A673 (cell line): ENCODE measurements around the gene PDE6A. TPM values are rescaled to one million over a fixed set of nuclear protein-coding genes. Genes with fewer than 3 reads are reported as not detected.

Experiments used
- BruUV-seq: library from RNA; stranded (reverse); fragments of 400-500 nt; replicated peaks from 2 replicates; lab custom pipeline; 2021; lab: Mats Ljungman, UMichigan
- CTCF ChIA-PET: fragments of 300-600 bp; sonication (Branson Sonifier 250); formaldehyde crosslinking; loops from one replicate; lab custom pipeline; 2022; ENCODE audit warnings: antibody characterized with exemption; lab: Charles Lee
- POLR2A ChIA-PET: fragments of 300-600 bp; sonication (Branson Sonifier 250); formaldehyde crosslinking; loops from one replicate; lab custom pipeline; 2022; ENCODE audit warnings: antibody characterized with exemption; ENCODE audit not compliant: low non-redundant PET; lab: Charles Lee
- DNase-seq: peaks from one replicate; pipeline ENCODE4 v3.0.0-alpha.2; 2015; ENCODE audit warnings: low spot score
- H3K27ac ChIP-seq: fragments of 200-600 bp; sonication (generic); 2 replicates; pipeline ENCODE4 v1.5.1; 2016; ENCODE audit warnings: mixed run types, low read depth, mild to moderate bottlenecking, mixed read lengths, antibody characterized with exemption, low read length; ENCODE audit not compliant: poor library complexity, severe bottlenecking
- H3K27me3 ChIP-seq: fragments of 200-600 bp; sonication (generic); replicated peaks from 2 replicates; pipeline ENCODE4 v1.6.1; 2017; ENCODE audit warnings: mixed run types, low read depth, mild to moderate bottlenecking, mixed read lengths, antibody characterized with exemption, low read length; ENCODE audit not compliant: insufficient read depth, poor library complexity
- H3K36me3 ChIP-seq: fragments of 200-600 bp; sonication (generic); 2 replicates; pipeline ENCODE4 v1.6.1; 2016; ENCODE audit warnings: mixed run types, mild to moderate bottlenecking, mixed read lengths, antibody characterized with exemption, low read length; ENCODE audit not compliant: insufficient read depth, poor library complexity, severe bottlenecking
- H3K4me1 ChIP-seq: fragments of 200-600 bp; sonication (generic); 2 replicates; pipeline ENCODE4 v1.6.1; 2017; ENCODE audit warnings: mixed run types, mild to moderate bottlenecking, mixed read lengths, antibody characterized with exemption, low read length; ENCODE audit not compliant: insufficient read depth, poor library complexity, severe bottlenecking
- H3K4me3 ChIP-seq: fragments of 200-600 bp; sonication (generic); 2 replicates; pipeline ENCODE4 v1.5.1; 2016; ENCODE audit warnings: low read depth, mixed run types, mild to moderate bottlenecking, mixed read lengths, low read length; ENCODE audit not compliant: poor library complexity, severe bottlenecking
- H3K9me3 ChIP-seq: fragments of 200-600 bp; sonication (generic); 2 replicates; pipeline ENCODE4 v1.6.1; 2016; ENCODE audit warnings: mixed run types, low read depth, mild to moderate bottlenecking, mixed read lengths, antibody characterized with exemption, low read length; ENCODE audit not compliant: poor library complexity, severe bottlenecking
- CTCF ChIP-seq: fragments of 300-800, 200-600 bp; sonication (generic); conservative IDR thresholded peaks from 2 replicates; pipeline ENCODE4 v1.5.1; 2017; ENCODE audit warnings: low read depth, mild to moderate bottlenecking, antibody characterized with exemption, low read length, moderate library complexity, mixed read lengths
- EZH2 ChIP-seq: fragments of 200-600 bp; sonication (generic); IDR thresholded peaks from 2 replicates; pipeline ENCODE4 v1.6.1; 2017; ENCODE audit warnings: borderline replicate concordance, low read depth, mild to moderate bottlenecking, mixed read lengths, antibody characterized with exemption, low read length; ENCODE audit not compliant: poor library complexity, severe bottlenecking
- intact Hi-C: fragments of 100-400 bp; cut with micrococcal nuclease; formaldehyde crosslinking; loops from one replicate; pipeline ENCODE4 v1.10.0; 2022; ENCODE audit not compliant: unreplicated experiment
- total RNA-seq: library from RNA; stranded (reverse); gene quantifications from 2 replicates; pipeline ENCODE4 v1.2.3, GENCODE V29; 2021

PDE6A gene
- total RNA-seq, 1 experiment from 2014 or later = 0.49 TPM

GRCh38 chr5:149817539-149818060, 127.0 kb downstream of the PDE6A start:
- Histone ChIP-seq H3K27ac (no peak overlapping the region), H3K27me3 (no peaks in the 10 kb centered on the region), H3K36me3 (no peaks in the 10 kb centered on the region), H3K4me1 (peaks cover 9% of the 10 kb centered on the region), H3K4me3 (no peak overlapping the region), H3K9me3 (no peaks in the 10 kb centered on the region)
- ChIA-PET POLR2A (no interaction called here), CTCF (no interaction called here)
- no peak for TF ChIP-seq CTCF
- no peak for TF ChIP-seq EZH2
- intact Hi-C loops = no loop called here
- no peak for DNase-seq
- BruUV-seq = no TSS peak

GRCh38 chr5:149816661-149817060, 127.9 kb downstream of the PDE6A start:
- Histone ChIP-seq H3K27me3 (no peaks in the 10 kb centered on the region), H3K27ac (no peak overlapping the region), H3K4me3 (no peak overlapping the region), H3K4me1 (peaks cover 9% of the 10 kb centered on the region), H3K9me3 (no peaks in the 10 kb centered on the region), H3K36me3 (no peaks in the 10 kb centered on the region)
- no TSS peak for BruUV-seq
- CTCF ChIA-PET = interaction anchor here (0.8 kb wide), 1 partner anchor 12 kb away, joined by 3 read pairs; no protein-coding TSS in a partner anchor
- no peak for TF ChIP-seq EZH2
- no peak for TF ChIP-seq CTCF
- POLR2A ChIA-PET = no interaction called here
- DNase-seq = no peak
- intact Hi-C loops = no loop called here

- intact Hi-C loops = no loop called here
- H3K27me3 ChIP-seq = no peaks in the 10 kb centered on the region
- CTCF ChIA-PET = interaction anchor here (1.3 kb wide), 1 partner anchor 17 kb away, joined by 3 read pairs; no protein-coding TSS in a partner anchor
- no peaks in the 10 kb centered on the region for H3K9me3 ChIP-seq
- no peak overlapping the region for H3K4me3 ChIP-seq
- no peak for DNase-seq
- no peaks in the 10 kb centered on the region for H3K4me1 ChIP-seq
- POLR2A ChIA-PET = no interaction called here
- BruUV-seq = no TSS peak
- TF ChIP-seq EZH2 = no peak
- no peak for TF ChIP-seq CTCF
- no peak overlapping the region for H3K27ac ChIP-seq
- no peaks in the 10 kb centered on the region for H3K36me3 ChIP-seq
Observed at GRCh38 chr5:149811453-149811852, 133.1 kb downstream of the PDE6A start.
